Measurements from ENCODE around the gene SLC6A11. TPM values are rescaled to one million over a fixed set of nuclear protein-coding genes. Genes with fewer than 3 reads are reported as not detected.

Gene SLC6A11
- total RNA-seq, 1 experiment from 2014 or later, result 1.5 TPM

GRCh38 chr3:10869460-10869859, 53.4 kb downstream of the SLC6A11 start:
- H4K8ac ChIP-seq (replicated peaks; ENCODE audit: insufficient read length, low read depth, low read length), result no peak overlapping the region
- no peak overlapping the region for H2BK15ac ChIP-seq (ENCODE audit: low read depth, low read length)

More at GRCh38 chr3:10869460-10869859, 53.4 kb downstream of the SLC6A11 start:
- Histone ChIP-seq H3K9ac (ENCODE audit: extremely low read depth, insufficient read length, low read length) (no peak overlapping the region), H3K4me2 (ENCODE audit: insufficient read depth, insufficient read length, low read length) (no peak overlapping the region), H2BK20ac (ENCODE audit: low read depth, low read length, poor library complexity, severe bottlenecking) (no peak overlapping the region), H4K20me1 (ENCODE audit: control insufficient read depth, insufficient read depth, insufficient read length) (no peaks in the 10 kb centered on the region), H3K9me3 (ENCODE audit: control insufficient read depth, low read depth, low read length) (no peaks in the 10 kb centered on the region), H3K27me3 (ENCODE audit: insufficient read depth, low read length) (peaks cover 41% of the 10 kb centered on the region; the same call in 1 of the 2 replicates), H2BK12ac (ENCODE audit: insufficient read length, low read depth, low read length) (no peak overlapping the region), H4K91ac (ENCODE audit: insufficient read length, low read depth, low read length) (no peak overlapping the region), H2AFZ (ENCODE audit: low read length) (no peak overlapping the region), H3K4ac (ENCODE audit: low read depth, low read length) (no peak overlapping the region), H2BK120ac (ENCODE audit: low read depth, low read length, poor library complexity, severe bottlenecking) (no peak overlapping the region), H3K27ac (ENCODE audit: insufficient read length, low read depth, low read length) (no peak overlapping the region), H3K23me2 (ENCODE audit: insufficient read length, low read depth, low read length, poor library complexity, severe bottlenecking) (no peaks in the 10 kb centered on the region), H3K4me1 (ENCODE audit: insufficient read depth, low read length) (no peaks in the 10 kb centered on the region), H3K14ac (ENCODE audit: insufficient read depth, low read length) (no peak overlapping the region), H3K18ac (ENCODE audit: insufficient read length, low read depth, low read length) (no peak overlapping the region), H3T11ph (ENCODE audit: low read length) (no peak overlapping the region), H3K23ac (ENCODE audit: insufficient read length, low read depth, low read length) (no peak overlapping the region), H3K79me1 (ENCODE audit: insufficient read depth, low read depth, low read length, poor library complexity, severe bottlenecking) (no peaks in the 10 kb centered on the region), H3K56ac (ENCODE audit: insufficient read length, low read depth, low read length) (no peak overlapping the region), H2AK5ac (ENCODE audit: insufficient read length, low read length) (no peak overlapping the region), H3K79me2 (ENCODE audit: insufficient read depth, low read length) (no peaks in the 10 kb centered on the region), H2BK5ac (ENCODE audit: insufficient read length, low read length) (no peak overlapping the region), H4K5ac (ENCODE audit: insufficient read length, low read depth, low read length) (no peak overlapping the region)
- Mint-ChIP-seq H3K36me3 (ENCODE audit: insufficient read depth in 1 of 3, low read depth in 3 of 3) (no peaks in the 10 kb centered on the region), H3K9me3 (no peaks in the 10 kb centered on the region), H3K27ac (no peak overlapping the region), H3K27me3 (ENCODE audit: low read depth) (peaks cover 95% of the 10 kb centered on the region), H3K4me1 (peaks cover 0 to 5% of the 10 kb centered on the region in 2 experiments; a peak in 1 of 4 replicates), H3K4me3 (no peak overlapping the region)
- WGBS (ENCODE audit: extremely low coverage, insufficient read length, low lambda C conversion rate), result no CpG with 5 or more reads among the region's 7 CpGs
- no peak for TF ChIP-seq CTCF (conservative IDR thresholded peaks at IDR 0.05)
- DNase-seq, result no peak
